H1 (cell line): ENCODE measurements around the gene IL36RN. TPM values are rescaled to one million over a fixed set of nuclear protein-coding genes. Genes with fewer than 3 reads are reported as not detected.

ENCODE experiments used
- CTCF ChIA-PET: fragments of 300-600 bp; sonication (Branson Sonifier 250); formaldehyde crosslinking; loops from one replicate; lab custom pipeline; 2021; ENCODE audit not compliant: partially characterized antibody; lab: Charles Lee
- POLR2A ChIA-PET: fragments of 300-600 bp; sonication (Branson Sonifier 250); formaldehyde crosslinking; loops from one replicate; lab custom pipeline; 2021; ENCODE audit warnings: inconsistent platforms; ENCODE audit not compliant: partially characterized antibody; lab: Charles Lee
- DNase-seq, 2 experiments: peaks; one replicate each; pipeline versions ENCODE4 v3.0.0 to v3.0.0-alpha.2; 2010 to 2022; ENCODE audit warnings: low spot score in 2 of 2, low read depth in 1 of 2, mixed read lengths in 1 of 2
- FAIRE-seq: peaks from 2 replicates; lab custom pipeline; 2011; peaks lifted over from hg19 to GRCh38; lab: Jason Lieb, UNC
- H2AFZ ChIP-seq: 2 replicates; pipeline ENCODE4 v1.8.1; 2012; ENCODE audit warnings: low read length, inconsistent platforms
- H2AK5ac ChIP-seq: 2 replicates; pipeline ENCODE4 v1.6.1; 2013; ENCODE audit warnings: low read depth, low read length
- H2BK120ac ChIP-seq: replicated peaks from 2 replicates; pipeline ENCODE3; 2013; ENCODE audit warnings: low read depth, low read length, inconsistent platforms
- H2BK12ac ChIP-seq: 2 replicates; pipeline ENCODE4 v1.6.1; 2013; ENCODE audit warnings: low read depth, low read length
- H2BK15ac ChIP-seq: 2 replicates; pipeline ENCODE4 v1.6.1; 2013; ENCODE audit warnings: low read length
- H2BK20ac ChIP-seq: 2 replicates; pipeline ENCODE4 v1.6.1; 2013; ENCODE audit warnings: low read length
- H2BK5ac ChIP-seq: 2 replicates; pipeline ENCODE4 v1.6.1; 2013; ENCODE audit warnings: low read depth, low read length
- H3K14ac ChIP-seq: 2 replicates; pipeline ENCODE4 v1.6.1; 2013; ENCODE audit warnings: inconsistent platforms; ENCODE audit not compliant: insufficient read length
- H3K18ac ChIP-seq: 2 replicates; pipeline ENCODE4 v1.6.1; 2013; ENCODE audit warnings: low read length; ENCODE audit errors: extremely low read depth
- H3K23ac ChIP-seq: 2 replicates; pipeline ENCODE4 v1.6.1; 2013; ENCODE audit warnings: inconsistent platforms; ENCODE audit not compliant: insufficient read length
- H3K23me2 ChIP-seq: 2 replicates; pipeline ENCODE4 v1.6.1; 2013; ENCODE audit warnings: low read depth, low read length
- H3K27ac ChIP-seq: 2 replicates; pipeline ENCODE4 v1.6.1; 2011; ENCODE audit warnings: low read depth, low read length, inconsistent platforms
- H3K27me3 ChIP-seq, 4 experiments: replicated peaks in 1 of 4; 1 replicate in 1 of 4; 2 replicates in 3 of 4; pipeline versions ENCODE4 v1.6.1 to v1.8.1; 2011 to 2013; ENCODE audit warnings: low read length in 3 of 4, mild to moderate bottlenecking in 3 of 4, inconsistent platforms in 2 of 4, mixed read lengths in 2 of 4, moderate library complexity in 1 of 4; ENCODE audit not compliant: control insufficient read depth in 3 of 4, insufficient read depth in 3 of 4; ENCODE audit errors: extremely low read depth in 1 of 4
- H3K36me3 ChIP-seq, 4 experiments: 2 replicates each; pipeline versions ENCODE4 v1.6.1 to v1.8.1; 2011 to 2013; ENCODE audit warnings: mild to moderate bottlenecking in 4 of 4, low read length in 3 of 4, moderate library complexity in 2 of 4, control low read depth in 1 of 4, inconsistent platforms in 1 of 4; ENCODE audit not compliant: insufficient read depth in 4 of 4, control insufficient read depth in 2 of 4
- H3K4ac ChIP-seq: replicated peaks from 2 replicates; pipeline ENCODE3; 2013; ENCODE audit warnings: low read length, low read depth, mixed read lengths, inconsistent platforms; ENCODE audit not compliant: insufficient read length
- H3K4me1 ChIP-seq, 4 experiments: replicated peaks in 1 of 4; 1 replicate in 1 of 4; 2 replicates in 3 of 4; pipeline versions ENCODE4 v1.6.1 to v1.8.1; 2011 to 2013; ENCODE audit warnings: low read length in 3 of 4, inconsistent platforms in 2 of 4, mixed read lengths in 1 of 4; ENCODE audit not compliant: insufficient read depth in 4 of 4, control insufficient read depth in 3 of 4
- H3K4me2 ChIP-seq, 2 experiments: 2 replicates each; pipeline versions ENCODE4 v1.6.1 to v1.8.1; 2011 to 2013; ENCODE audit warnings: low read depth in 2 of 2, low read length in 2 of 2, control low read depth in 1 of 2, inconsistent platforms in 1 of 2, mild to moderate bottlenecking in 1 of 2; ENCODE audit not compliant: insufficient read depth in 1 of 2
- H3K4me3 ChIP-seq, 4 experiments: fragments of 200-600, 300-600 bp in 1 of 4; sonication (generic), shearing (Covaris generic), sonication (Bioruptor Twin) in 1 of 4; 2 replicates each; pipeline versions ENCODE4 v1.5.1 to v1.8.1; 2011 to 2016; ENCODE audit warnings: low read length in 4 of 4, low read depth in 3 of 4, control low read depth in 2 of 4, inconsistent platforms in 2 of 4, mild to moderate bottlenecking in 2 of 4, mixed read lengths in 1 of 4, moderate library complexity in 1 of 4; ENCODE audit not compliant: insufficient read depth in 2 of 4; ENCODE audit errors: extremely low read depth in 1 of 4
- H3K56ac ChIP-seq: replicated peaks from 2 replicates; pipeline ENCODE3; 2013; ENCODE audit warnings: low read depth, mild to moderate bottlenecking, mixed read lengths, low read length, inconsistent platforms; ENCODE audit not compliant: insufficient read length
- H3K79me1 ChIP-seq: 2 replicates; pipeline ENCODE4 v1.6.1; 2013; ENCODE audit warnings: low read depth, low read length, control low read depth
- H3K79me2 ChIP-seq, 2 experiments: 2 replicates each; pipeline versions ENCODE4 v1.6.1 to v1.8.1; 2012 to 2013; ENCODE audit warnings: low read length in 2 of 2, mild to moderate bottlenecking in 2 of 2, inconsistent platforms in 1 of 2; ENCODE audit not compliant: insufficient read depth in 2 of 2, control insufficient read depth in 1 of 2
- H3K9ac ChIP-seq, 4 experiments: replicated peaks in 1 of 4; 1 replicate in 1 of 4; 2 replicates in 3 of 4; pipeline versions ENCODE4 v1.6.1 to v1.8.1; 2011 to 2013; ENCODE audit warnings: low read depth in 3 of 4, low read length in 3 of 4, control low read depth in 2 of 4, mild to moderate bottlenecking in 2 of 4, moderate library complexity in 2 of 4, inconsistent platforms in 1 of 4; ENCODE audit errors: extremely low read depth in 1 of 4
- H3K9me3 ChIP-seq, 2 experiments: 2 replicates each; pipeline versions ENCODE4 v1.6.1 to v1.8.1; 2012 to 2013; ENCODE audit warnings: mild to moderate bottlenecking in 2 of 2, moderate library complexity in 2 of 2, control low read depth in 1 of 2, inconsistent platforms in 1 of 2, low read depth in 1 of 2, low read length in 1 of 2, mixed read lengths in 1 of 2; ENCODE audit not compliant: insufficient read depth in 2 of 2
- H4K20me1 ChIP-seq, 2 experiments: replicated peaks in 1 of 2; 2 replicates each; pipeline versions ENCODE3 to v1.8.1; 2011 to 2013; ENCODE audit warnings: inconsistent platforms in 2 of 2, low read length in 2 of 2, mild to moderate bottlenecking in 1 of 2; ENCODE audit not compliant: insufficient read depth in 2 of 2, control insufficient read depth in 1 of 2
- H4K5ac ChIP-seq: 2 replicates; pipeline ENCODE4 v1.6.1; 2013; ENCODE audit warnings: low read length, low read depth, mixed read lengths, inconsistent platforms; ENCODE audit not compliant: insufficient read length
- H4K8ac ChIP-seq: 2 replicates; pipeline ENCODE4 v1.8.0; 2013; ENCODE audit warnings: mild to moderate bottlenecking, moderate library complexity, low read length, inconsistent platforms; ENCODE audit not compliant: insufficient read depth; ENCODE audit errors: extremely low read depth
- H4K91ac ChIP-seq: replicated peaks from 2 replicates; pipeline ENCODE3; 2013; ENCODE audit warnings: low read length, mixed read lengths, inconsistent platforms; ENCODE audit not compliant: insufficient read length
- CHD1 ChIP-seq: IDR thresholded peaks from 2 replicates; pipeline ENCODE4 v1.6.1; 2012; ENCODE audit warnings: low read depth, low read length, improper control_type of control experiment
- GABPA ChIP-seq: IDR thresholded peaks from 2 replicates; pipeline ENCODE4 v1.6.1; 2011; ENCODE audit warnings: mild to moderate bottlenecking, low read length, moderate library complexity, borderline replicate concordance; ENCODE audit not compliant: insufficient read depth
- HDAC6 ChIP-seq: IDR thresholded peaks from one replicate; pipeline ENCODE4 v1.7.1; 2012; ENCODE audit warnings: low read depth, mild to moderate bottlenecking, inconsistent platforms, low read length, moderate library complexity
- YY1 ChIP-seq: IDR thresholded peaks from 2 replicates; pipeline ENCODE4 v1.6.1; 2011; ENCODE audit warnings: low read depth, mild to moderate bottlenecking, low read length
- WGBS, 2 experiments: shearing (Covaris generic) in 1 of 2; methylation state at CpG; one replicate each; pipeline versions ENCODE4 v1.1.6 to v1.1.7; 2013 to 2015; ENCODE audit warnings: low lambda C conversion rate in 2 of 2, mixed read lengths in 2 of 2, inconsistent platforms in 1 of 2, low coverage in 1 of 2, missing lambda C conversion rate in 1 of 2; ENCODE audit not compliant: insufficient replicate concordance in 2 of 2, insufficient coverage in 1 of 2, insufficient read length in 1 of 2; ENCODE audit errors: extremely low coverage in 1 of 2, missing lambda C conversion rate in 1 of 2; 5-methylcytosine and 5-hydroxymethylcytosine counted together
- polyA plus RNA-seq, 7 experiments: library from polyadenylated mRNA; depleted of rRNA in 3 of 7; stranded (reverse) in 5 of 7; unstranded in 2 of 7; fragments of >200 nt in 5 of 7; fragments of 200-250 nt in 2 of 7; gene quantifications; 1 replicate in 5 of 7; 2 replicates in 1 of 7; 4 replicates in 1 of 7; pipeline versions ENCODE4 v1.2.1 to v1.2.3, GENCODE V29; 2011 to 2013; ENCODE audit warnings: missing spikeins in 2 of 7, mixed read lengths in 2 of 7
- total RNA-seq: library from RNA; stranded (reverse); fragmentation: NEBNext Ultra II Directional; extraction: Animal tissue kit (Norgen Biotek cat#: 25700); gene quantifications from 2 replicates; pipeline ENCODE4 v1.2.1, GENCODE V29; 2021
- TF ChIP-seq, protein P1 (sequence below): IDR thresholded peaks from 2 replicates; pipeline ENCODE4 v1.6.1; 2012; ENCODE audit warnings: inconsistent platforms

Gene IL36RN
- total and polyA plus RNA-seq, 2 of the 8 experiments (the other 6 are each of a cell fraction or from before 2014, with no cell fraction given) = not detected

DNA sequence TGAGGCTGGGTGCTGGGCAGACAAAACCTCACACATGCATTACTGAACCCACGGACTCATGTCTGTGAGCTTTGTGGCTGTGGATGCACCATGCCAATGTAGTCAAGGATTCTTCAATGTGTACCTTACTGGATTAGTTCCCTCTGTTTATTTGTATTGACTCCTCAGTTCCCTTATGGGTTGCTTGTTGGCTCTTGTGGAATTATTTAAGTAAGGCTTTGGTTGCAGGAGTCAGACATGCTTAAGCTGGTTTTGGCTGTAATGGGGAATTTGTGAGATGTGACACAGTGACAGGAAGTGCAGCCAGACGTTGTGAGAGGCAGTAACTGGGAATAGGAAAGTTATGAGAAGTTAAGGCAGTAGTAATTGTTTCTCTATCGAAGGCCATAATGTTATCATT lies 54.8 kb downstream of the IL36RN start:
- FAIRE-seq = no peak
- ChIA-PET POLR2A (no interaction called here), CTCF (interaction anchor here (0.6 to 10.3 kb wide), 4 partner anchors 24 to 126 kb away, joined by 3 to 71 read pairs (median 6); no protein-coding TSS in a partner anchor)
- H3K27ac ChIP-seq = no peak overlapping the region
- no peak overlapping the region for H3K18ac ChIP-seq
- no peak overlapping the region for H3K56ac ChIP-seq
- no peaks in the 10 kb centered on the region for H3K79me2 ChIP-seq
- no peak overlapping the region for H2BK20ac ChIP-seq
- H4K5ac ChIP-seq = no peak overlapping the region
- TF ChIP-seq CHD1 (no peak), GABPA (no peak), YY1 (no peak), HDAC6 (no peak)
- TF ChIP-seq, protein P1, sequence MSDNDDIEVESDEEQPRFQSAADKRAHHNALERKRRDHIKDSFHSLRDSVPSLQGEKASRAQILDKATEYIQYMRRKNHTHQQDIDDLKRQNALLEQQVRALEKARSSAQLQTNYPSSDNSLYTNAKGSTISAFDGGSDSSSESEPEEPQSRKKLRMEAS = no peak
- no peak overlapping the region for H3K4ac ChIP-seq
- H3K4me1 ChIP-seq = peaks cover 0 to 4% (median 0%) of the 10 kb centered on the region in 4 experiments; a peak in 1 of 7 replicates
- no peak overlapping the region for H3K4me3 ChIP-seq
- H2AK5ac ChIP-seq = no peak overlapping the region
- WGBS, 2 experiments = 82% methylated on average over 3 of the region's 3 CpGs; no CpG with 5 or more reads in 1 of the 2 experiments
- peak in 1 of 2 experiments; percentile 13 for DNase-seq
- H2BK5ac ChIP-seq = no peak overlapping the region
- H4K20me1 ChIP-seq = no peaks in the 10 kb centered on the region
- H2BK12ac ChIP-seq = no peak overlapping the region
- H3K14ac ChIP-seq = no peak overlapping the region
- H3K23ac ChIP-seq = no peak overlapping the region
- H4K91ac ChIP-seq = no peak overlapping the region
- no peaks in the 10 kb centered on the region for H3K36me3 ChIP-seq
- no peaks in the 10 kb centered on the region for H3K23me2 ChIP-seq
- no peaks in the 10 kb centered on the region for H3K27me3 ChIP-seq
- no peak overlapping the region for H2BK120ac ChIP-seq
- no peak overlapping the region for H2AFZ ChIP-seq
- H3K9me3 ChIP-seq = no peaks in the 10 kb centered on the region
- H4K8ac ChIP-seq = no peak overlapping the region
- no peak overlapping the region for H3K9ac ChIP-seq
- H3K79me1 ChIP-seq = no peaks in the 10 kb centered on the region
- no peak overlapping the region for H3K4me2 ChIP-seq
- H2BK15ac ChIP-seq = no peak overlapping the region
